Keratinocyte (primary cell): Measurements from ENCODE around the gene UNC79. TPM values are rescaled to one million over a fixed set of nuclear protein-coding genes. Genes with fewer than 3 reads are reported as not detected.

ENCODE experiments used
- DNase-seq: peaks from one replicate; pipeline ENCODE4 v3.0.0-alpha.2; 2011; ENCODE audit warnings: low read depth, missing footprints, low spot score
- FAIRE-seq: peaks from 2 replicates; lab custom pipeline; 2011; peaks lifted over from hg19 to GRCh38; lab: Jason Lieb, UNC
- H2AFZ ChIP-seq: 2 replicates; pipeline ENCODE4 v1.6.0; 2012; ENCODE audit warnings: low read length, control low read depth, inconsistent platforms; ENCODE audit not compliant: control insufficient read depth
- H3K27ac ChIP-seq: 2 replicates; pipeline ENCODE4 v1.5.1; 2011; ENCODE audit warnings: low read length; ENCODE audit not compliant: control insufficient read depth, insufficient read depth
- H3K27me3 ChIP-seq: 3 replicates; pipeline ENCODE4 v1.6.0; 2011; ENCODE audit warnings: low read length; ENCODE audit not compliant: control insufficient read depth, insufficient read depth; ENCODE audit errors: extremely low read depth
- H3K36me3 ChIP-seq, 2 experiments: 2 replicates in 1 of 2; 3 replicates in 1 of 2; pipeline ENCODE4 v1.5.1; 2011; ENCODE audit warnings: low read length in 2 of 2, mild to moderate bottlenecking in 1 of 2; ENCODE audit not compliant: control insufficient read depth in 2 of 2, insufficient read depth in 2 of 2; ENCODE audit errors: extremely low read depth in 1 of 2
- H3K4me1 ChIP-seq: 3 replicates; pipeline ENCODE4 v1.5.1; 2011; ENCODE audit warnings: low read length; ENCODE audit not compliant: control insufficient read depth, insufficient read depth; ENCODE audit errors: extremely low read depth
- H3K4me2 ChIP-seq: 3 replicates; pipeline ENCODE4 v1.6.0; 2011; ENCODE audit warnings: low read depth, low read length; ENCODE audit not compliant: control insufficient read depth, insufficient read depth; ENCODE audit errors: extremely low read depth
- H3K4me3 ChIP-seq, 3 experiments: fragments of 200-600 bp in 1 of 3; sonication (generic) in 1 of 3; 2 replicates in 2 of 3; 3 replicates in 1 of 3; pipeline ENCODE4 v1.5.1; 2011 to 2016; ENCODE audit warnings: low read length in 3 of 3, mild to moderate bottlenecking in 3 of 3, control low read depth in 2 of 3, inconsistent platforms in 1 of 3, low read depth in 1 of 3, mixed read lengths in 1 of 3, mixed run types in 1 of 3, moderate library complexity in 1 of 3; ENCODE audit not compliant: control insufficient read depth in 2 of 3, insufficient read depth in 2 of 3; ENCODE audit errors: extremely low read depth in 1 of 3
- H3K79me2 ChIP-seq: 2 replicates; pipeline ENCODE4 v1.6.0; 2012; ENCODE audit warnings: low read length; ENCODE audit not compliant: control insufficient read depth, insufficient read depth
- H3K9ac ChIP-seq: 3 replicates; pipeline ENCODE4 v1.6.0; 2011; ENCODE audit warnings: low read length; ENCODE audit not compliant: control insufficient read depth, insufficient read depth; ENCODE audit errors: extremely low read depth
- H3K9me1 ChIP-seq: 3 replicates; pipeline ENCODE4 v1.6.0; 2011; ENCODE audit warnings: low read length; ENCODE audit not compliant: control insufficient read depth, insufficient read depth; ENCODE audit errors: extremely low read depth
- H3K9me3 ChIP-seq: 2 replicates; pipeline ENCODE4 v1.5.1; 2012; ENCODE audit warnings: low read depth, low read length; ENCODE audit not compliant: control insufficient read depth
- H4K20me1 ChIP-seq: 3 replicates; pipeline ENCODE4 v1.6.0; 2011; ENCODE audit warnings: low read length; ENCODE audit not compliant: control insufficient read depth, insufficient read depth; ENCODE audit errors: extremely low read depth
- EZH2 ChIP-seq: IDR thresholded peaks from one replicate; pipeline ENCODE4 v1.6.1; 2012; ENCODE audit warnings: inconsistent platforms, mild to moderate bottlenecking, low read length, moderate library complexity
- dilution Hi-C: fragments of 300-500 bp; cut with MboI; formaldehyde crosslinking; loops from one replicate; pipeline ENCODE4 v1.7.0; 2020; ENCODE audit warnings: low sequenced_read_pairs; ENCODE audit not compliant: extremely low pct_ligation_motif_present
- polyA plus RNA-seq, 5 experiments: library from polyadenylated mRNA; depleted of rRNA in 3 of 5; stranded (reverse) in 3 of 5; stranded (forward) in 1 of 5; unstranded in 1 of 5; fragments of >200 nt; gene quantifications; 1 replicate in 1 of 5; 2 replicates in 3 of 5; 3 replicates in 1 of 5; pipeline versions ENCODE4 v1.2.1 to v1.2.3, GENCODE V29; 2011 to 2012; ENCODE audit warnings: missing spikeins in 2 of 5, low read depth in 1 of 5, low replicate concordance in 1 of 5
- TF ChIP-seq, protein P1 (sequence below), 3 experiments: IDR thresholded peaks in 1 of 3; conservative IDR thresholded peaks in 1 of 3; optimal IDR thresholded peaks in 1 of 3; 2 replicates in 2 of 3; 3 replicates in 1 of 3; pipeline versions ENCODE3 to v1.5.1; 2011; ENCODE audit warnings: low read length in 3 of 3, mild to moderate bottlenecking in 3 of 3, moderate library complexity in 2 of 3, control low read depth in 1 of 3, inconsistent platforms in 1 of 3; ENCODE audit not compliant: insufficient read depth in 2 of 3; ENCODE audit errors: extremely low read depth in 1 of 3

The UNC79 gene
- polyA plus RNA-seq, 1 donor (not counting 4 experiments of a cell fraction or from before 2014, with no cell fraction given) = 0.01 TPM

GRCh38 chr14:93548102-93548843, 117.5 kb downstream of the UNC79 start:
- Histone ChIP-seq H3K9ac (no peak overlapping the region), H2AFZ (peak overlapping the region; percentile 44), H3K79me2 (no peaks in the 10 kb centered on the region), H3K4me3 (no peak overlapping the region), H3K27me3 (no peaks in the 10 kb centered on the region), H3K4me2 (peak overlapping the region; percentile 3), H3K9me3 (no peaks in the 10 kb centered on the region), H3K9me1 (no peaks in the 10 kb centered on the region), H4K20me1 (no peaks in the 10 kb centered on the region), H3K4me1 (peaks cover 3% of the 10 kb centered on the region), H3K27ac (no peak overlapping the region), H3K36me3 (no peaks in the 10 kb centered on the region)
- DNase-seq = no peak
- FAIRE-seq = peak; percentile 48
- dilution Hi-C loops = no loop called here
- TF ChIP-seq EZH2 = no peak
- TF ChIP-seq, protein P1, sequence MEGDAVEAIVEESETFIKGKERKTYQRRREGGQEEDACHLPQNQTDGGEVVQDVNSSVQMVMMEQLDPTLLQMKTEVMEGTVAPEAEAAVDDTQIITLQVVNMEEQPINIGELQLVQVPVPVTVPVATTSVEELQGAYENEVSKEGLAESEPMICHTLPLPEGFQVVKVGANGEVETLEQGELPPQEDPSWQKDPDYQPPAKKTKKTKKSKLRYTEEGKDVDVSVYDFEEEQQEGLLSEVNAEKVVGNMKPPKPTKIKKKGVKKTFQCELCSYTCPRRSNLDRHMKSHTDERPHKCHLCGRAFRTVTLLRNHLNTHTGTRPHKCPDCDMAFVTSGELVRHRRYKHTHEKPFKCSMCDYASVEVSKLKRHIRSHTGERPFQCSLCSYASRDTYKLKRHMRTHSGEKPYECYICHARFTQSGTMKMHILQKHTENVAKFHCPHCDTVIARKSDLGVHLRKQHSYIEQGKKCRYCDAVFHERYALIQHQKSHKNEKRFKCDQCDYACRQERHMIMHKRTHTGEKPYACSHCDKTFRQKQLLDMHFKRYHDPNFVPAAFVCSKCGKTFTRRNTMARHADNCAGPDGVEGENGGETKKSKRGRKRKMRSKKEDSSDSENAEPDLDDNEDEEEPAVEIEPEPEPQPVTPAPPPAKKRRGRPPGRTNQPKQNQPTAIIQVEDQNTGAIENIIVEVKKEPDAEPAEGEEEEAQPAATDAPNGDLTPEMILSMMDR (optimal IDR thresholded peaks at IDR 0.05 in 1 of 3, IDR thresholded peaks at IDR 0.05 in 1 of 3, conservative IDR thresholded peaks at IDR 0.05 in 1 of 3; ENCODE audit: extremely low read depth in 1 of 3, insufficient read depth in 2 of 3, low read length in 3 of 3) = no peak

- Histone ChIP-seq H3K36me3 (no peaks in the 10 kb centered on the region), H3K27ac (no peak overlapping the region), H4K20me1 (no peaks in the 10 kb centered on the region), H3K9me3 (no peaks in the 10 kb centered on the region), H3K79me2 (no peaks in the 10 kb centered on the region), H3K4me1 (peaks cover 3% of the 10 kb centered on the region), H3K27me3 (no peaks in the 10 kb centered on the region), H3K4me3 (no peak overlapping the region), H2AFZ (no peak overlapping the region), H3K9ac (no peak overlapping the region), H3K4me2 (no peak overlapping the region), H3K9me1 (no peaks in the 10 kb centered on the region)
- dilution Hi-C loops = no loop called here
- FAIRE-seq = no peak
- TF ChIP-seq, protein P1 (optimal IDR thresholded peaks at IDR 0.05 in 1 of 3, IDR thresholded peaks at IDR 0.05 in 1 of 3, conservative IDR thresholded peaks at IDR 0.05 in 1 of 3; ENCODE audit: extremely low read depth in 1 of 3, insufficient read depth in 2 of 3, low read length in 3 of 3) = no peak
- TF ChIP-seq EZH2 = no peak
- DNase-seq = no peak
Observed at GRCh38 chr14:93549595-93549994, 118.9 kb downstream of the UNC79 start.
